ENCODE results near the gene NCOA4.
"Not testable (repeated sequence)": the region's sequence is repeated elsewhere in the genome, so short reads cannot be mapped to it uniquely, and the experiment has no call there.

Gene NCOA4

GRCh38 chr10:45997557-45997956 is 32.9 kb downstream of the NCOA4 start:
- no peak for TF ChIP-seq CTCF (conservative IDR thresholded peaks at IDR 0.05)
- no peak overlapping the region for H3K27ac ChIP-seq

GRCh38 chr10:45985590-45985989 is 44.8 kb downstream of the NCOA4 start:
- H3K27ac ChIP-seq, result not testable (repeated sequence)

- H3K27ac ChIP-seq, result not testable (repeated sequence)
These were observed 46.0 kb downstream of the NCOA4 start for GRCh38 chr10:45984473-45984872.

GRCh38 chr10:45983538-45984186 is 46.8 kb downstream of the NCOA4 start:
- TF ChIP-seq CTCF (conservative IDR thresholded peaks at IDR 0.05), result peak; percentile 60
- not testable (repeated sequence) for H3K27ac ChIP-seq

GRCh38 chr10:45981367-45981766 is 49.1 kb downstream of the NCOA4 start:
- H3K27ac ChIP-seq, result not testable (repeated sequence)

- H3K27ac ChIP-seq, result not testable (repeated sequence)
These were observed 51.9 kb downstream of the NCOA4 start for GRCh38 chr10:45978554-45978953.

GRCh38 chr10:45974041-45974440 is 56.4 kb downstream of the NCOA4 start:
- not testable (repeated sequence) for H3K27ac ChIP-seq

- peak overlapping the region; percentile 50 for H3K27ac ChIP-seq
These were observed 57.6 kb downstream of the NCOA4 start for GRCh38 chr10:45972813-45973169.

GRCh38 chr10:45972106-45972812 is 58.2 kb downstream of the NCOA4 start, which contains the start of gene TIMM23:
Gene TIMM23 (plus strand): TSS chr10:45972489. CDS start chr10:45972625, 136 bp downstream.
- peak within 1 kb of the TSS; percentile 50 for H3K27ac ChIP-seq

- peak overlapping the region; percentile 50 for H3K27ac ChIP-seq
These were observed 58.7 kb downstream of the NCOA4 start for GRCh38 chr10:45971742-45972105.

GRCh38 chr10:45971019-45971418 is 59.4 kb downstream of the NCOA4 start:
- not testable (repeated sequence) for H3K27ac ChIP-seq

GRCh38 chr10:45962686-45963452 is 67.6 kb downstream of the NCOA4 start:
- H3K27ac ChIP-seq, result not testable (repeated sequence)

GRCh38 chr10:45957928-45958327 is 72.5 kb downstream of the NCOA4 start:
- H3K27ac ChIP-seq, result not testable (repeated sequence)

GRCh38 chr10:45956634-45957033 is 73.8 kb downstream of the NCOA4 start:
- H3K27ac ChIP-seq, result not testable (repeated sequence)

Measured in VCaP (cell line).